NCI-H82 treated with DMSO at 0.1 percent for 48 hours (cell line): ENCODE data around the gene RALB.
"Not testable (repeated sequence)": the region's sequence is repeated elsewhere in the genome, so short reads cannot be mapped to it uniquely, and the experiment has no call there.

Experiments used
- DNase-seq: peaks from one replicate; lab custom pipeline; 2025; ENCODE audit not compliant: unreplicated experiment; lab: John Stamatoyannopoulos, UW

The RALB gene

DNA sequence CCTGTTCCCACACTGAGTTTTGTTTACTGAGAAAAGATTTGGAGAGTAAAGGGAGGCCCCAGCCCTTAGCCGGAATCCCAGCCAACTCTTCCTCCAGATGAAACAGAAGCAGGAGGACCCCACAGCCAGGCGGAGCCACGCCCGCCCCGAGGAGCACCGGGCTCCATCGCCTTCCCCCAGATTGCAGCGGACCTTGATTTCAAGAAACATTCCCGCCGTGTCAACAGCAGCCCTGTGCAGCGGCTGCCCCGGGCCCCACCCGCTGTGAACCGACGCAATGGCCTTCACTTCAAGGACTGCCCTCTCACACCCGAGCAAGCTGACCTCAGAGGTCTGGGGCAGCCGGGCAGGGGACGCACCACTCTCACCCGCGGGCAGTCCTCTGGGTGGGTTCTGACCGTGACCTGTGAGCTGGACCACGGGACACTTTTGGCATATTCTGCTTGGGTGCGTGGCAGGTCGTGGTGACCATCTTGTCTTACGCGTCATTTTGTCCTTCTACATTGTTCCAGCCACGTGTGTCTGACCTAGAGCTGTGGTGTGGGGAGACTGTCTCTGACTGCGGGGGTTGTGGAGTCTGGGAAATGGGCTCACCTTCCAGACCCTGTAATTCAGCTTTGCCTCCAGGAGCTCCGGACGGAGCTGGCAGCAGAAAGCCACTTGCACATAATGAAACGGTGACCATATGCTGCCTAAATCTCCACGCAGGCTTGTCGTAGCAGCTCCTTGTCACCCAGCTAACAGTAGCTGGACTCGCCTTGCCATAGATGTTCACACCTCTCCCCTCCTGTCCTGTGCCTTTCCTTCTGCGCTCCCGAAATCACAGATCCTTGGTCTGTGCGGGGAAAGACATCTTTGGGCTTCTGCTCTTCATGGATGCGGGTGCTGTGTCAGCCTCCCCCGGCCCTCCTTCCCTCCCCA, 61.3 kb downstream of the RALB start:
- no peak for DNase-seq

DNA sequence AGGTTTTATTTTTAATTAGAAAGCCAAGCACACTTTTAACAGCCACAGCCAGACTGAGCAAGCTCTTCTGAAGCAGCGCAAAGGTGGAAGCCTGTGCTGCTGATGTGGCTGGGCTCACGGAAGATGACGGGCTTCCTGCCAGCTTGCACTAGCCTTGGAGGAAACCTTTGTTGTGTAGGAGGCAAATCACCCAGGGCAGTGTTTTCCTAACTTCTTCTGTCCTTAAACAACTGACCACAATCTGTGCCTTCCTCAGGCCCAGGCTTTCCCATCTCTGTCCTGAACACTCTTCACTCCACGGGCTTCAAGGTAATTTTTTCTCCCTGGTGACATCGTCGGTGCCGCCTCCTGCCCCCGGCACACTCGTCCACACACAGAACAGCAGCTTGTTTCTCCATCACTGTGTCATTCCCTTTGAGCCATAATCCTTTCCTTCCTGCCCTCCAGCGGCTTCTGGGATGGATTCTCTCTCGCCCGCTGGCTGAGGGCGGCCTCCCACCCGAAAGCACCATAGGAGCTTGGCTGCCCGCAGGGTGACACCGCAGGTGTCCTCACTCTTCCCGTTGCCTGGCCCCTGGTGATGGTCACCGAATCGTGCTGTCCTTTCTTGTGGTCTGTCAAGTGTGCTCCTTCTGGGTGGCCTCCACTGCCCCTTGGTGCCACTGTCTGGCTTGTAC, 62.2 kb downstream of the RALB start:
- DNase-seq = no peak

DNA sequence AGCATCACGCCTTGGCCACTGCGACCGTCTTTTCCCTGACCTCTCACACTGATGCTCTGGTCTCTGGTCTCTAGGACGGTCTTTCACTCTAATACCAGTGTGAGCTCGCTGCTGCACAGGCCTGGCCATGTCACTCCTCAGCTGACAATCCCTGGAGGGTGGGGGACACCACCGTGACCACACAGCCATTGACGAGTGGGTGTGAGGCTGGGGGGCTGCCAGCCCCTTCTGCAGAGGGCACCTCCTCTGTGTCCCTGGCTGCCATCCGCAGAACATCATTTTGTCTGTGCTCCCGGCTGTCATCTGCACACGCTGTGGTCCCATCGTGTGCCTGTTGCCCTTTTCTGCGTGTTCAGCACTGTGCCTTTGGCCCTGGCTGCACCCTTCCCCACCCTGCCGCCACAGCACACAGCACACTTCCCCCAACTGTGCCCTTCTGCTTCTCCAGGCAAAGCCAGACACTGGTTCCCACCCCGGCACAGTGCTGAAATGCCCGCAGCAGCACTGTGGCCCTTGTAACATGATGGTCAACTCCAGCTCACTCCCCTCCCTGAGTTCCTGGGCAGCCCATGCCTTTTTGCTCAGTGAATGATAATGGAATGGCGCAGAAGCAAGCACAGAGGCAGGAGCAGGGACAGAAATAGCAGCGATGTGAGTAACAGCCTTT, 62.8 kb downstream of the RALB start:
- no peak for DNase-seq

- DNase-seq = no peak
These were observed 63.4 kb downstream of the RALB start for GRCh38 chr2:120316071-120316470.

GRCh38 chr2:120316528-120317179, 64.0 kb downstream of the RALB start:
- DNase-seq = no peak

DNA sequence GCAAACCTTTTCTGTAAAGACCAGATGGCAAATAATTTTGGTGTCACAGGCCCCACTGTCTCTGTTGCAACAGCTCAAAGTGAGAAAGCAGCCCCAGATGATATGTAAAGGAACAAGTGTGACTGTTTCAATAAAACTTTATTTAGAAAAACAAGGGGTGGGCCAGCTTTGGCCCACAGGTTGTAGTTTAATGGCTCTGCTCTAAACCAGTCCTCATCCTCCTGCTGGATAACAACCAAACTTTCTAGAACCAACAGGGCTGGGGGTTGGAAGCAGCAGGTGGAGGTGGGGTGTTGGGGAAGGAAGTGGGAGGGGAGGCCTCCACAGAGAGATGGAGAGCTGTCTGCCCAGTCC, 64.5 kb downstream of the RALB start:
- DNase-seq = no peak

DNA sequence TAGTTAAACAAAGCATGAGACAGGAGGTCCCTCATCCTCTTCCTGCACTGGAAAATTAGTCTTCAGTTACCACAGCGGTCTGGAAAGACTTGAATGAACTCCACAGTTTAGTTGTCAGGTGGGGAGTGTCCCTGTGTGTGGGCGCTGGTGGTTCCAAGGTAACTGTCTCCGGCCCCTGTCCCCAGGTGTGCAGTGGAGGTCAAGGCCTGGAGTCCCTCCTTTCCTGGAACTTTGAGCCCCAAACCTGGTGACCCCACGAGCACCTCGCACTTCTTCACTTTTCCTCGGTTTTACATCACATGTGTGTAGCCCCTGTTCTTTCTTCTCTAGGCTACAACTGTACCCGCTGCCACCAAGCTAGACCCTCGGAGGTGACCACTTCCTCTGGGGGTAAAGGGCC, 65.3 kb downstream of the RALB start:
- DNase-seq = no peak

GRCh38 chr2:120318626-120319025, 66.0 kb downstream of the RALB start:
- DNase-seq = no peak

DNA sequence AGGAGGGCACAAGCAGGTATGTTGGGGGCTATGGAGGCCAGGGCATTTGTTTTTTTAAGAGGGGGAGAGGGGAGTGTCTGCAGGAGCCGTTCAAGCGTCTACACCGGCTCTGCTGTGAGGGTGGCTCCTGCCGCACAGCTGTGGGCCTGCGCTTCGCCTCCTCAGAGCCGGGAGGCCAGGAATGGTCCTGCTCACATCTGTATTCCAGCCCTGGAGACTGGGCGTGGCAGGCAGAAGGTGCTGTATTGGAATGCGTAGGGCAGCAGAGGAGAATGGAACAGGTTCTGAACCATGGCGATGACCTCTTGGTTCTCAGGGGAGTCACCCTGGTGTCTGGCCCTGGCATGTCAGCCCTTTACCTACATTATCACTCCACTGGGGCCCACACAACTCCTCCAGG, 66.5 kb downstream of the RALB start:
- DNase-seq = no peak

DNA sequence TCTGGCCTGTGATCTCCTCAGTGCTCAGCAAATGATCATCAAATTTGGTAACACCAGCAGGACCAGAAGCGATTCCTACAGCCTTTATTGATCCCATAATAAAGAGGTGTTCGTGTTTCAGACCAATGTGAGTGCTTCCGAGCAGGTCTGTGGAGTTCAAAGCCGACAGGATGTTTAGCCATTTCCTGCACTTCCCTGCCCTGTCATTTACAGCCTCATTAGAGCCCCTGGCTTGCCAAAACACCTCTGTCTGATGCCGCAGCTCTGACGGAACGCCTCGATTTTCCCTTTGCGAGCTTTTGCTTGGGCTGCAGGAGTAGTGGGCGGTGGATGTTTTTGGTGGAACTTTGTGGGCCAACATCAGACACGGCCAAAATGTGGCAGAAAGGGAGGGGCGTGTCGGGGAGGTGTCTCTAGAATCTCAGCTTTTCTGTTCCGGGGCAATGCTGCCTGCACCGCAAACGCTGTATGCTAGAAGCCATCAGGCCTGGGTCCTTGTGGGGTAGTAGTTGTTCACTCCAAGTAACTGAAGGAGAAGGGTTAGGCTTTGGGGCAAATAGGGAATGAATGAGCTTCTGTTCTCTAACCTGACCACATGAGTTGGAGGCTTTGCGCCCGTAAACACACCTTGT, 67.2 kb downstream of the RALB start:
- no peak for DNase-seq

- no peak for DNase-seq
These were observed 67.7 kb downstream of the RALB start for GRCh38 chr2:120320318-120320851.

DNA sequence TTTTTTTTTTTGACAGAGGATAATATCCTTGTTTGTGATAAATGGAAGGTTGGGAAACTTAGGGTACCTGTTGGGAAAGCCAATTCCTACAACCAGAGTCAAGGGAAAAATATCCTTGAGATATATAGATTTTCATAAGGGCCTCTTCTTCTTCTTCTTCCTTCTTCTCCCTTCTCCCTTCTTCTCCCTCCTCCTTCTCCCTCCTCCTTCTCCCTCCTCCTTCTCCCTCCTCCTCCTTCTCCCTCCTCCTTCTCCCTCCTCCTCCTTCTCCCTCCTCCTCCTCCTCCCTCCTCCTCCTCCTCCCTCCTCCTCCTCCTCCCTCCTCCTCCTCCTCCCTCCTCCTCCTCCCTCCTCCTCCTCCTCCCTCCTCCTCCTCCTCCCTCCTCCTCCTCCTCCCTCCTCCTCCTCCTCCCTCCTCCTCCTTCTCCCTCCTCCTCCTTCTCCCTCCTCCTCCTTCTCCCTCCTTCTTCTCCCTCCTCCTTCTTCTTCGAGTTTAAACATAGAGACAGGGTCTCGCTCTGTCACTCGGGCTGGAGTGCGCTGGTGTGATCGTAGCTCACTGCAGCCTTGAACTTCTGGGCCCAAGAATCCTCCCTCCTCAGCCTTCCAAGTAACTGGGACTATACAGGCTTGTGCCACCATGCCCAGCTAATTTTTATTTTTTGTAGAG, 68.4 kb downstream of the RALB start:
- not testable (repeated sequence) for DNase-seq

DNA sequence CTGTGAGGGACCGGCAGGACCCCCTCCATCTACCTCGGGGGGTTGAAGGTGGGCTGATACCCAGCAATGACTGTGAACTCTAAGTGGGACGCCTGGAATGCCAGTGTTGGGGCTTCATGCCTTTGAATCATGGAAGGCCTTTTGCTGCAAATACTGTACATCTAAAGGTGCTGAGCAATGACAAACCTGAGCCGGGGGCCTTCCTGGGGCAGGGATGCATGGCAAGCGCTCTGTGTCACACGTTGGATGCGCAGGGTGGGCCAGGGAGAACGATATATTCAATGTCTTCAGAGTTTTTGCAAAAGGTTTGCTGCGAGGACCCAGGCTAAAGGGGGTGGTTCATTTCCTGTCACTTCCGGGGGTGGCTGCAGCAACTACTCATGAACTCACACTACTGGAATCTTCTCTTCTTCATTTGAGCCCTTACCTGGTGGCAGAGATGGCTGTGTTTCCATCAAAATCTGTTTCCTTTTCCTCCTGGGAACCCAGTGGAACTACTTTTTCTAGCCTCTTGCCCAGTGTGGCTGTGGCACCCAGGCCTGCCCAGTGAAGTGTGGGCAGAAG, 69.2 kb downstream of the RALB start:
- DNase-seq = no peak

GRCh38 chr2:120322329-120322728, 69.7 kb downstream of the RALB start:
- no peak for DNase-seq

GRCh38 chr2:120323214-120323613, 70.6 kb downstream of the RALB start:
- DNase-seq = no peak

DNA sequence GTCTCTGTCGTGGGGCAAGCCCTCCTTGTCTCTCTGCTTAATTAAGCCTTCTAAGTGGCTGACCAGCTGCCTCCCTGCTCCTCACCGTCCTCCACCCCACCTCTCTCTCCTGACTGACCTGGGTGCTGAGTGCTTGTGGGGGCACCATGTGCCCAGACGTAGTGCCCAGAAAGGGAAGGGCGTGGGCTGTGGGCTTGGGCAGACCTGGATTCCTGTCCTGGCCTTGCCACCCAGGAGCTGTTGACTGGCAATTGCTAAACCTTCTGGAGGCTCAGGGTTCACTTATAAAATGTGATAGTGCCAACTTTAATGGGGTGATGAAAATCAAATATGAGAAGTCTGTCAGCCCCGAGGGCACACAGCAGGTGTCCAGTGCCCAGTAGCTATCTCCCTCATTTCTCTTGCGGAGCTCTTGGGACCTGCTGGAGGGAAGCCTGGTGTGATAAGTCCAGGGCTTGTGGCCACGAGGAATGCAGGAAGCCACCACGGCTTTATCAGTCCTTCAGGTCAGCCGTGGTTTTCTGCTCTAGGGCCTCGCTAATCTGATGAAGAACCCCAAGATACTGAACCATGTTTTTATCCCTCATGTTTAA, 71.3 kb downstream of the RALB start:
- DNase-seq = no peak

DNA sequence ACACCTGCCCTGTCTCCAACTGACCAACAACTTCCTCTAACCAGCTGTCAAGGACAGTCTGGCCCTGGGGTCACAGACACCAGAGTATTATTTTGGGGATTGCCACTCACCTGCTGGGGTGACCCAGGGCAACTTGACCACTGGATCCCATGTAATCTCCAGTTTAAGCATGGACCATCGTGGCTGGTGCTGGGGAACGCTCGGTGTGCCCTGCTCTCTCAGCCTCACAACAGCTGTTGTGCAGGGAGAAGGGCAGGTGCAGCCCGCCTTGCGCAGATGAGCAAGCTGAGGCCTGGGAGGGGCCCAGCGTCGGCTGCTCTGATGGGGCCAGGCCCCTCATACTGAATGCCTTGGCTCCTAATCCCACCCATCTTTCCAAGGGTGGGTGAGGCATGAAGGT, 72.3 kb downstream of the RALB start:
- DNase-seq = no peak

DNA sequence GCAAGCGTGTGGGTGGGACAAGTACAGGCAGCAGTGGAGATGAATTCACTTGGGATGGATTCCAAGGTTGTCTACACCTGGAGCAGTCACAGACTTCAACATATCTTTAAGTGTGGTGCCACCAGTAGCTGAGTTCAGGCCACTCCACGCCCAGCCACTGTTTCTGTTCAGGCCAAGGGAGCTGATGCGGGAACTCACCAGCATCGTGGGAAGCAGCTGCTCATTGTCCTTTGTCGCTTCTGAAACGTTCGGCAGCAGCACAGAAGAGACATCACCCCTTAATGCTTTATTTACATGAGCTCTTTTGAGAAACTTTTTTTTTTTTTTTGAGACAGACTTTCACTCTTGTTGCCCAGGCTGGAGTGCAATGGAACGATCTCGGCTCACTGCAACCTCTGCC, 73.4 kb downstream of the RALB start:
- DNase-seq = no peak
